Activated CD4-positive, alpha-beta T cell treated with anti-CD3 and anti-CD28 coated beads, Interleukin-10, Interleukin-2, amounts not matched to agents 100 ng/mL and 50 ng/mL, durations not matched to agents 16 hours and 8 hours (primary cell): ENCODE data around the gene WWC2.
"Not testable (repeated sequence)": the region's sequence is repeated elsewhere in the genome, so short reads cannot be mapped to it uniquely, and the experiment has no call there.

Source experiments
- DNase-seq: peaks from one replicate; pipeline ENCODE4 v3.0.0-alpha.2; 2020

The WWC2 gene

DNA sequence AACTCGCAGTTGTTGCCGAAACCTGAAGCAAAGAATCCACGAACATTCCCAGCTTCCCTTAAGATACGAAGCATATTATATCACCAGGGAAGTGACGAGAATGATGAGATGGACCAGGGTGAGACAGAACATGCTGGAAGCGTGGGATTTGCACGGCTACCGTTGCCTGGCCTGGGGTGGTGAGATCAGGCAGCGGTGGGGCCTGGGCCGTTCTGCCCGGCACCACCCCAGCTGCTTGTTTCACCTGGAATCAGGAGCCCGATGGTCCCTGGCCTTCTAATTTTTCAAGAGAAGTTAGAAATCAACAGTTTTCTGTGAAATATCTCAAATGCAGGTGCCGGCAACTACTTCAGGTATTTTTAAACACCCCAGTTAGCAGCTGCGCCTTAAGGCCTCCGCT, 215.3 kb downstream of the WWC2 start:
- DNase-seq: no peak

DNA sequence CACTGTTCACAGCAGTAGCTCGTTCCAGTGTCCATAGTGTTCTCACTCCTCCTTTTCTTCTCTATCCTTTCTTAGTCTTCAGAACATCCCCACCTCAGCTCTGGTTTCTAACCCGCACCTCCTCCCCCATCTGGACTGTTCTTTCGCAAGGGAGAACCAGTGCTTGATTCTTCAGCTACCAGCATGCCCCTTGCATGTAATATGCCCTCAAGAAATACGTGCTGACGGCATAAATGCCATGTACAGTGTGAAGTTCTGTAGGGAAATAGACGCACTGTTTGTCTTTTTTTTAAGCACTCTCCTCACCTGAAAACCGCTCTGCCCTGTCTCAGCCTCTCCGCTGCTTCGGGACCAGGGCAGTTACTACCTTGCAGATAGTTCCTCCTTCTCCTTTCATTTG, 215.7 kb downstream of the WWC2 start:
- DNase-seq: no peak

DNA sequence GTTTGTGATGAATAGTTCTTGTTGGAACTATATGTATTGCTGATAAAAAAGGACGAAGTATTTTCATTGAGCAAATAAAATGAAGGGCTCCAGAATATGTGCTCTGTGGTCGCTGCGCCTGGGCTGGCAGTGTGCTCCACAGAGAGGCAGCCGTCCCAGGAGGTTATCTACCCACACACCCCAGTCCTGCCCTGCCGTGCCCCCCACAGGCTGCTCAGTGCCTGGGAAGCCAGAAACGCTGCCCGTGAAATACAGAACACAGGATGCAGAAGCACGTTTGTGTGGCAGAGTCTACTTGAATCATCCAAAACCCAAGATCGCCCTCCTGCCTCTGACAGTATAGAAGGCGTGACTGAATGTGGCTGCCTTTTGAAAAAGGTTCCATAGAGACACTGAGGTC, 219.6 kb downstream of the WWC2 start:
- DNase-seq: no peak

DNA sequence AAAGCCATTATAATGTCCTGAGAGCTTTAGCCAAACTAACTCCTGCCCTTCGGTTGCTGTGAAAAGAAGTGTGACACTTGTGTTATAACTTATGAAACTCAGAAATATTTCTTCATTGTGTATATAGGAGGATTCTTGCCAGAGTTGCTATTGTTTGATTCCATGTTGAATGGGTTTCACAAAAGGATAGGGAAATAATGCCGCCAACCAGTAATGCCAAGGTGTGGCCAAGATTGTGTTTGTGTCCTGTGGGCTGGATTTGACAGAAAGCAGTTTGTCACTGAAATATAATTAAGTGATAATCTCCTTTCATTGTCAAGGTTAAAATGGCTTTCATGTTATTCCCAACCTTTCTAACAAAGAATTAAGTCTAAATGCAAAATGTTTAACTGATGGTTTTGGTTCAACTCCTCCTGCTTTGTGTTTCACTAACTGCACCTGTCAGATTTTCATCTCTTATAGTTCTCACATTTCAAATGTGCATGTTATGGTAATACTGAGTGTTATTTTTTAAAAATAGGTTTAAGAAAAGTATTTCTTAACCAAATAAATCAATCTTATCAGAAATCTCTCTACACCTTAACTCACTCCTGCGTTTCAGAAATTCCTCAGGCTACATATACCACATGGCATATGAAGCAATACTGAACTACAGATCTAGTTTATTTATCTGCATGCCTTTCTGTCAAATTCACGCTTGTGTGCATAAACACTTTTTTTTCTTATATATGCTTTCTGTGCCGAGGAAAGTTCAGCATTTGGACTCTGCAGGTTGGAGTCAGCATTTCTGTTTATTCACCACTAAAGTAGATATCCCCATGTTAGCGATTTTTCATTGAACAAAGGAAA, 221.4 kb downstream of the WWC2 start, which contains the start of gene CLDN22:
TSS of gene CLDN22 (minus strand) at position 66 of the 849 bp plus-strand sequence. CDS start at position 8, 58 bp downstream.
- DNase-seq: no peak

DNA sequence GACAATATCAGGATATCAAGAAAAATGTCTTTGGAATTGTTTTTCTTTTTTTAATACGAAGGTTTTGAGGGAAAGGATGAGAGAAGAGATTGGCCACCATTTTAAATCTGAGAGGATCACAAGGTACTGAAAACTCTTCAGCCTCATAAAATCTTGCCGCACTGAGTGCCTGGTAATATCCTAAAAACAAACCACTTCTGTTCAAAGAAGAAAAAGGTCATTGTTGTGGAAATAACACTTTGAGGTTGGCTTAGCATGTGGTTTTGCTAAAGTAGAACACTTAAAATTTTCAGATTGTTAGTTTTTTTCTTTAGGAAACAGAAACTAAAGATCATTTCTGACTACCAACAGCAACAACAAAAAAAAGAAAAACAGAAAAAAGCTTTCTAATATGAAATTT, 222.0 kb downstream of the WWC2 start:
- no peak for DNase-seq

DNA sequence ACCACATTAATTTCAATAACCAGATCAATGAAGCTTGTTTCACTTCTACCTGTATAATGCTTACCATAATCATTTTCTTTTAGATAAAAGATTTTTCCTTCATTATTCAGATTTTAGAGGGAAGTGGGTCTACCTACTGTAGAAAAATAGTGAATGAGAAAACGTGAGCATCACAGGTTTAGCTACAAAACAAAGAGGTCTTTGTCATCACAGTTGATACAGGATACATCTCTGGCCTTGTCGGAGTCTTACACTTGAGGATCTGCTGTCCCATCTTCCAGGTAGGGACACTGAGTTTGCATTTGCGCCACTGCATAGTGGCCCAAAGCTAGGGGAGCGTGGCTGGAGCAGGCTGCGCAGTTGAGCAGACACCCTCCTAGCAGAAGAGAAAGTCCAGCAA, 222.5 kb downstream of the WWC2 start:
- no peak for DNase-seq

DNA sequence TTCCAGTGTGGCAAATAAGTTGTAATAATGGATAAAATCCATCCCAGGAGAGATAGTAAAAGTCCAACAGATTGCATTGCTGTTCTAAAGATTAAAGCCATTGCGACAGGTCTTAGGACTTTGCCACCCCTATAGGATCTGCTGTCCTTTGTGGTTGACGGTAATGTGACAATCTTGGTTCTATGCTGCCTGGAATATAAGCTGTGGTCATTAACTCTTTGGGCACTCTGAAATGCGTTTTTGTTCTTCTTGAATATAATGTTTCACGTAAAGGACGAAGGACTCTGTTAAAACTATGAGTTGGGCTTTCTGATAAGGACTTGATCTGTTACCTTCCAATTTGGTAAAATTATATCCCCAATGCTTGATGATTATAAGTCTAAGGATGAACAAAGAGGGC, 223.3 kb downstream of the WWC2 start, which contains the start of gene CLDN24:
TSS of gene CLDN24 (minus strand) at position 101 of the 400 bp plus-strand sequence. CDS start at position 101, 0 bp downstream.
- DNase-seq: no peak

DNA sequence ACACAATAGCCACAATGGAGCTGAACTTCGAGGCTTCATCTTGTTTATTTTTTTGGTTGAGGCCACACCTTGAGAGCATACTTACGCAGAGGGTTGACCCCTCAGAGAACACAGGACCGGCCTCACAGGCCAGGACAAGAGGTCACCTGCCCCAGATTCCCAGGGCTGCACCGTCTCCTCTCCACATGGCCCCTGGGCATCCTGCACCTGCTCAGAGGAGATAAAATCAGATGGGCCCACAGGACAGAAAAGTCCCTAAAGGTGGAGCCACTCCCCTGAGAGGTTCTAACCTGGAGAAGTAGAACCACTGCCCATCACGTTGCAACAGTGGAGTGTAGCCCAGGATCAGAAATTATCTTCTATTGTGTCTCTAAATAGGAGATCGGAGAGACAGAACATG, 224.2 kb downstream of the WWC2 start:
- no peak for DNase-seq

DNA sequence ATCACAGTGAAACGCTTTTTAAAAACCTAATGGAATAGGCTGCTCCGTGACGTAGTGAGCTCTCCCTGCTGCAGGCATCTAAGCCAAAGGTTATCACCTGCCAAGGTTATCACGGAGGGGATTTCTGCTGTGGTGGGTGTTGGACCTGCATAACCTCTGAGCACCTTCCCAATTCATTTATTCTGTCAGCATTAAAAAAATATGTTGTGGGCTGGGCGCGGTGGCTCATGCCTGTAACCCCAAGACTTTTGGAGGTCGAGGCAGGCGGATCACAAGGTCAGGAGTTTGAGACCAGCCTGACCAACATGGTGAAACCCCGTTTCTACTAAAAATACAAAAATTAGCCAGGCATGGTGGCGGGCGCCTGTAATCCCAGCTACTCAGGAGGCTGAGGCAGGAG, 225.0 kb downstream of the WWC2 start:
- DNase-seq: not testable (repeated sequence)

DNA sequence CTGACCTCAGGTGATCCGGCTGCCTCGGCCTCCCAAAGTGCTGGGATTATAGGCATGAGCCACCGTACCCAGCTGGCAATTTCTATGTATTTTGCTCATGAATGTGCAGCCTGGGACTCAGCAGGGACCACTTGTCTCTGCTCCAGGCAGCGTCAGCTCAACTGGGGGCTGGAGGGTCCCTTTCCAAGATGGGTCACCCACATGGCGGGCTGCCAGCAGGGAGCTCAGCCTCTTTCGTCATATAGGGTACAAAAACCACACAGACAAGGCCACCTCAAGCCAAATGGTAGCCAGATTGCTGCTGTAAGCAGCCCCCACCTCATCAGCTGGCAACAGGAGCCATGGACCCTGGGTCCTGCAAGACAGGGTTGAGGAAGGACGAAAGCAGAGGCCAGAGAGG, 225.6 kb downstream of the WWC2 start:
- DNase-seq: no peak

DNA sequence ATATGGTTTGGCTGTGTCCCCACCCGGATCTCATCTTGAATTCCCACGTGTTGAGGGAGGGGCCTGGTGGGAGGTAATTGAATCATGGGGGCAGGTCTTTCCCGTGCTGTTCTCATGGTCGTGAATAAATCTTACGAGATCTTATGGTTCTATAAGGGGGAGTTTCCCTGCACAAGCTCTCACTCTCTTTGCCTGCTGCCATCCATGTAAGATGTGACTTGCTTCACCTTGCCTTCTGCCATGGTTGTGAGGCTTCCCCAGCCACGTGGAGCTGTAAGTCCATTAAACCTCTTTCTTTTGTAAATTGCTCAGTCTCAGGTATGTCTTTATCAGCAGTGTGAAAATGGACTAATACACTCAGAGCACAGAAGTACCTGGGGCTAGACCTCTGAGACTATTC, 227.3 kb downstream of the WWC2 start:
- not testable (repeated sequence) for DNase-seq

DNA sequence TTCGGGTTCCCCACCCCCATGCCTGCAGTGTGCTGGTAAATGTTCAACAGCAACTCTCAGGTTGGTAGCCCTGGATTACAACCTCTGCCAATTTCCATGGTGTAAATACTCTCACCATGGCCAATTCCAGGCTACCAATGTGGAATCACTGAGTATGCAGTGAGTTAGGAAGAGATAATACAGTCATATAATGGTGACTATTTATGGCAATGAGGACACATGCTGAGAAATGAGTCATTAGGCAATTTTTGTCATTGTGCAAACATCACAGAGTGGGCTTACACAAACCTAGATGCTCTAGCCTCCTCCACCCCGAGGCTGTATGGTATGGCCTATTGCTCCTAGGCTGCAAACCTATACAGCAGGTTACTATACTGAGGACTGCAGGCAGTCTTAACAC, 227.8 kb downstream of the WWC2 start:
- no peak for DNase-seq

DNA sequence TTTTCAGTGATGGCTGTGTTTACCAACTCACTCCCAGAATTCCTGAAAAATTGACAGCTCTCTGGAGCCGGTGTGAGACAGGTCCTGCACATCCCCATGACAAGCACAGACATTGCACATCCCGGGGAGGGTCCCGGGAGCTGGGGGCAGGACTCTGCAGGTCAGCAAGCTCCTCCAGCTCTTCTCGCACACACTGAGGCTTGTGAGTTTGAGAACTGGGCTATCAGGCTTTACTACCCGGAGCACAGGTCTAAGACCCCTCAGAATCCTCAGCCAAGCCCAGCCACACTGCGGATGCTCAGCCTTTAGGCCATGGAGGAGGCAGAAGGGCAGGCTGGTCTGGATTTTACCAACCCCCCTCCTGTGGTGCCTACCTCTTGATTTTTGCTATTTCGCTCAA, 228.8 kb downstream of the WWC2 start:
- DNase-seq: no peak

DNA sequence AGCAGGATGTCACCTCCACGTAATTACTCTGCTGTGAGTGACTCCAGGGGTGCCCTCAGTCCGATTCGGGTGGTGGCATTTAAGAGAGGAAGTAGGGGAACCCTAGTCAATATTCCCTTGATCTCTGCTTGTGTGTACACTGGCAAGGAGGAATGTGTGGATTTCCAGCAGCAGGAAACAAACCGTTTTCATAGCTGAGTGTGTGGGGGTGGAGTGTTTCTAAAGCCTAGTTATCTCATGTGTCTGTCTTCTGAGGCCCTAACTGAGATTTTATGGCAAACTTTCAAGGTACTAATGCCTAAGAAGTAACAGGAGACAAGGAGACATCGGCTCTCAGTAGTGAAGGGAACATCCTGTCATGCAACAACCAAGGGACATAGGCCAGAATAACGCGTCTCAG, 229.8 kb downstream of the WWC2 start:
- DNase-seq: no peak

DNA sequence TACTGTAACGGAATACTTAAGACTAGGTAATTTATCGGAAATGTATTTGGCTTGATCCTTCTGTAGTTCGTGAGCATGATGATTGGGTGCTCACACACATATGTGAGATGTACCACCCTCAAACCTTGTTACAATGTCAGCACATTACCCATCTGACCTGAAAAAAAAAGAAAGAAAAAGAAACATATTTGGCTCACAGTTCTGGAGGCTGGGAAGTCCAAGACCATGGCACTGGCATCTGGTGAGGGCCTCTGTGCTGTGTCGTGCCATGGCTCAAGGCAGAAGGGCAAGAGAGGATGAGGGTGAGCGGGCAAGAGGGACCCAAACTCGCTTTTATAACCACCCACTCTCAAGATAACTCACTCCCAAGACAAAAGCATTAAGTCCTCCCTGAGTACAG, 230.2 kb downstream of the WWC2 start:
- DNase-seq: no peak

DNA sequence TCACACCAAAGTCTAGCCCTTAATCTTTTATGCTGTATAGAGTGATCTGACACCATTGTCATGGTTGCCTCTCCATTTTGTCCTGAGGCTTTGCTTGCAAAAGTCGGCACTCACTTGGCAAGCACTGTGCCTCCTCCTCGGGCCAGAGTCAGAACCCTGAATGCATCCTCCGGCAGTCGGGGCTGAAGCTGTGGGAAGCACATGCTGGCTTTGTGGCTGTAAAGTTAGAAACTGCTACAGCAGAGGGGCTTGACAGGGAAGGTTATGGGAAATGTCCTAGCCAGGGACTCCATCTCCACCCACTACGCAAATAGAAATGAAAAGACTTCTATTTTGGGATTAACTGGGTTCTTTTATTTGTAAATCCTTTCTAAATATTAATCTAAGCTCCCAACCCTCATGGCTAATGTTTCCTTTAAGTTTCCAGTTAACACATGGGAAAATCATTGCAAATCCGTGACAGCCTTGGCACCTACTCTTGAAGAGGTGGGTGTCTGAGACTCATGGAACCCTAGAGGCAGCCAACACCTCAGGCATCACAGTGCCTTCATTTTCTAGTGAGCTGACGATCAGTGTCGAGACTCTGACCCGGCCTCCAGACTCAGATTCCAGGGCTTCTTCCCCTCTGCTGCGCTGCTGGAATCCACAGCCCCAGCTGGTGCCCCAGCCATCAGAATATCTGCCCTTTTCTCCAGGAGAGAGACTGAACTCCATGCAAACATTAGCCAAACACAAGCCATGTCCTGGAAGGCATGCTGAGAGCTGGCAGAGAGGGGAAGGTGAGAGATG, 231.1 kb downstream of the WWC2 start:
- DNase-seq: no peak

DNA sequence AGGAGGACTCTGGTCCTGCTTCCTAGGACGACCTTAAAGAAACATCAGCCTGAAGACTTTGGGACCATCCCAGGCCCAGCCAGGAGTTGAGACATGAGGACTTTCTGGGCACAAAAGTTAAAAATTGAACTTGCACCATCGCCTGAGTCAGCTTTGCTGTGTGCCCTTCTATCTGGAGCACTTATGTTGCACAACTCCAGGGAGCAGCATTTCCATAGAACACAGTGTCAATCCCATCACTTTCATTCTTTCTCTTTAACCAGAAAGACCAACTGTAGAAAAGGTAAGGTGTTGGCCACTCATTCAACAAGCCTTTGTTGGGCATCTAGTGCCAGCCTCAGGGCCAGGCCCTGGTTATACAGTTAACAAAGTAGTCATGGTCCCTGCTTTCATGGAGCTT, 231.8 kb downstream of the WWC2 start:
- DNase-seq: no peak

DNA sequence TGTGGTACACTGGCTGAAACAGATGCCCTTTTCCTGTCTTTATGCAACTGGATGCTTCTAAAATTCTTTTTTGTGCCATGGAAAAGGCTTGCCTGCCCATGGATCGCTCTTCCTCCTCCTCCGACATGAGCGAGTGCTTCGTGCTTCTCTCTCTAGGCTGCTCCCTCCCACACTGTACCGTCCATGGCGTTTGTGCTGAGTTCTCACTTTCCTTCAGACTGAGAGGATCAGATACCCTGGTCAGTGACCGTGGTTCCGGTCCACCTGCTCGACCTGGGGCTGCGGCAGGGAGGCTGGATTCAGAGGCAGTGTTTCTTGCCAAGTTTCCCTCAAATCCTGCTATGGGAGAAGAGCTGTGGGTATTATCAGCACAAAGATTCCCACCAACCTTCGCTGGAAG, 233.4 kb downstream of the WWC2 start:
- DNase-seq: no peak

DNA sequence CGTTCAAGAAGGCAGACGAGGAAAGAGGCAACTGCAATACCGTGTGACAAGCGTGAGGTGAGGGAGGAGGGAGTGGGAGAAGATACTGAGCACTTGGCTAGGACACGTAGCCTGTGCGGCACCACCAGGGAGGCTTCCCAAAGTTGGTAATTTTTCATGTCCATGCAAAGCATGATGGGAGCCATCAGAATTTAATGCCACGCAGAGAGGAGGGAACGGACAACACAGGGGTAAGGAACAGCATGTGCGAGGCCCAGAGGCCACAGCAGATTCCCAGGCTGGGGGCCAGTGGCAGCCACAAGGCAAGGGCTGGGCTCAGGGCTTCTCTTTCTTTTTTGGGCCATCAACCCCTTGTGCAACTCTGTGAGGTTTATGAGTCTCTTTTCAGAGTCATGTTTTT, 234.1 kb downstream of the WWC2 start:
- DNase-seq: no peak

DNA sequence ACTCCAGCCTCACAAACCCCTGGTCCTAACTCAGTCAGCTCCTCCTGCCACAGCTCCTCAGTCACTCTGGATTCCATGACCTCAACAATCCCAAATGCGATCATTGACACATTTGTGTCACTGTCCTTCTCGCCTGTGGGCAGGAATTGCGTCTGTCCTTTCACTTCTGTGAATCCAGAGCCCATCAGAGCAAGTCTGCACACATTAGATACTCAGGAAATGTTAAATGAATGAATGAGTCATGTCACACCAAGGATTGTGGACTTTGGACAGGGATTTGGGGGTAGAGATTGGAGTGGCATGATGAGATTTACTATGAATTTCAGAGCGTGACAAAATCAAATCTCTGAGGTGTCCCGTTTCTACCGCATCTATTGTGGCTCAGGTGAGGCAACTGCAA, 234.9 kb downstream of the WWC2 start:
- DNase-seq: no peak

DNA sequence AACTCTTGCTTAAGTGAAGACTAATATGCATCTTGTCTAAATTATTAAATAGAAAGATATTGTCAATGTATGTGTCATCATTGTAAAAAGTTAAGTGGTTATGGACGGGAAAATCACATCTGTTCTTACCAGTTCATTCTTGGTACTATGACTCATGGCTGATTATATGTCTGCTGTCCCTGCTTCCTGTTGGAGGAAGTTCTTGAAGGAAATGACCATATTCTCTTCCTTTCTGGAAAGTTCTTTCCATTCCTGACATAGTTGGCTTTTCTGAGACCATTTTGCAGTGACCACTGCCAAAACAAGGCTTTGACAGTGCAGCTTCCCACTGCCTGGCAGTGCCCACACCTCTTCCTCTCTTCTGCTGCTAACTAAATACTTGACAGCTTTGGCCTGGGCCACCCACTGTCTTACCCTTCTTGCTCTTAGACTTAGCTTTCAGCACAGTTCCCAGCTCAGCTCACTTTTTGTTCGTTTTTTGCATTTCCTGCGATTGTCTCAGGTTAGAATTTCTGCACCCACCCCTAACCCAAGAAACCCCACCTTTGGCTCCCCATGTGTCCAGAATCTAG, 236.4 kb downstream of the WWC2 start:
- DNase-seq: peak; percentile 36

DNA sequence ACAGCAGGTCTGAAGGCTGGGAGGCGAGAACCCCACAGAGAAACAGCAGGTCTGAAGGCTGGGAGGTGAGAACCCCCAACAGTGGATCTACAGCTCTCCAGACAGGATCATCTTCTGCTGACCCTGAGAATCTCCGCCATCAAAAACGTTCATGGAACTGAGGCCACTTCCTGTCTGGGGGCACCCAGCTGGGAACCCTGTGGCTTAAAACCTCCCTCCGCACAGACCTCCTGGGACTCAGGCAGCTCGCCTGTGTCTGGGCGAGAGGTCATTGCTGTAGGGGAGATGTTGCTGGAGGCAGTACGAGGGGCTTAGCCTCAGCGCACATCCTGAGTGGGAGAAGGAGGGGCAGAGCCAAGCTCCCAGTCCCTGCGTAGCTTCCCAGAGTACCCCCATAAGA, 238.3 kb downstream of the WWC2 start:
- DNase-seq: no peak

DNA sequence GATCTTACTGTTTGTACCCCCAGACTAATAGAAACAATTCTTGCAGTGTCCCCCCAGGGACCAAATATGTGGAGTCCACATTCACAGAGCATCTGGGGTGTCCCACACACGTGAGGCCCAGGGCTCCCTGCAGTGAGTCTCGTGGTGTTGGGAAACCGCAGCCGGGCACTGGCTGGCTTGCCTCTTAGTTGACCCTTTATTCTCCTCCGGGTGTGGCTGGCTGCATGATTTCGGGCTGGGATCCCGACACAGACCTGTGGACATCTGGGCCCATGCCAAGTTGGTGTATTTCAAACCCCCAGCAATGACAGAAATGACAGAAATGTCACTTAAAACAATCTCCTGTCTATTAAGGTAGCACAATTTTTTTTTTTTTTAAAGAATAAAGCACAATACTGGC, 238.8 kb downstream of the WWC2 start:
- no peak for DNase-seq
